SK-N-SH treated with all-trans-retinoic acid at 6 μM for 48 hours (cell line): ENCODE results near the gene MGAT5B.

ENCODE experiments used
- ATAC-seq: fragments of 200-7000 bp; cut with Tn5 transposase; 3 replicates; pipeline ENCODE4 v1.9.1; 2020; ENCODE audit warnings: mild to moderate bottlenecking, moderate library complexity
- CSRNP3 ChIP-seq: fragments of 250-450 bp; sonication (Bioruptor Pico); IDR thresholded peaks from 2 replicates; pipeline ENCODE4 v1.5.1; 2021; ENCODE audit warnings: mild to moderate bottlenecking, moderate library complexity
- ISL1 ChIP-seq: fragments of 250-450 bp; sonication (Bioruptor Pico); IDR thresholded peaks from 2 replicates; pipeline ENCODE4 v2.1.2; 2022; ENCODE audit warnings: mild to moderate bottlenecking, moderate library complexity
- POU6F1 ChIP-seq: fragments of 250-450 bp; sonication (Bioruptor Pico); IDR thresholded peaks from 2 replicates; pipeline ENCODE4 v1.8.0; 2021; ENCODE audit warnings: low read depth, mild to moderate bottlenecking, moderate library complexity, borderline replicate concordance
- PPARA ChIP-seq: fragments of 250-450 bp; sonication (Bioruptor Pico); IDR thresholded peaks from 2 replicates; pipeline ENCODE4 v1.5.0; 2020; ENCODE audit warnings: mild to moderate bottlenecking, borderline replicate concordance
- SNAI2 ChIP-seq: fragments of 250-450 bp; sonication (Bioruptor Pico); IDR thresholded peaks from 2 replicates; pipeline ENCODE4 v1.5.0; 2020; ENCODE audit warnings: mild to moderate bottlenecking, moderate library complexity
- TOX ChIP-seq: fragments of 250-450 bp; sonication (Bioruptor Pico); IDR thresholded peaks from 2 replicates; pipeline ENCODE4 v1.8.0; 2021; ENCODE audit warnings: mild to moderate bottlenecking, moderate library complexity, borderline replicate concordance
- ZC3H10 ChIP-seq: fragments of 250-450 bp; sonication (Bioruptor Pico); IDR thresholded peaks from 2 replicates; pipeline ENCODE4 v1.5.1; 2021; ENCODE audit warnings: mild to moderate bottlenecking, moderate library complexity
- ZFP3 ChIP-seq: fragments of 250-450 bp; sonication (Bioruptor Pico); IDR thresholded peaks from 2 replicates; pipeline ENCODE4 v1.5.0; 2020; ENCODE audit warnings: mild to moderate bottlenecking, moderate library complexity
- ZFP30 ChIP-seq: fragments of 450-650 bp; formaldehyde crosslinking; IDR thresholded peaks from 2 replicates; pipeline ENCODE4 v1.5.0; 2022; ENCODE audit warnings: mild to moderate bottlenecking, moderate library complexity
- ZNF565 ChIP-seq: fragments of 450-650 bp; formaldehyde crosslinking; conservative IDR thresholded peaks from 2 replicates; pipeline ENCODE4 v1.5.0; 2020; ENCODE audit warnings: low read depth, mild to moderate bottlenecking, moderate library complexity
- ZNF70 ChIP-seq: fragments of 450-650 bp; formaldehyde crosslinking; IDR thresholded peaks from 2 replicates; pipeline ENCODE4 v1.5.0; 2020; ENCODE audit warnings: mild to moderate bottlenecking, moderate library complexity
- ZNF8 ChIP-seq: fragments of 450-650 bp; formaldehyde crosslinking; IDR thresholded peaks from 2 replicates; pipeline ENCODE4 v1.5.0; 2020; ENCODE audit warnings: mild to moderate bottlenecking, moderate library complexity
- TF ChIP-seq, protein P1 (sequence below): fragments of 250-450 bp; sonication (Bioruptor Pico); IDR thresholded peaks from 2 replicates; pipeline ENCODE4 v1.8.0; 2020; ENCODE audit warnings: mild to moderate bottlenecking, moderate library complexity, borderline replicate concordance
- TF ChIP-seq, protein P2 (sequence below): fragments of 250-450 bp; sonication (Bioruptor Pico); IDR thresholded peaks from 2 replicates; pipeline ENCODE4 v1.5.0; 2020; ENCODE audit warnings: mild to moderate bottlenecking, moderate library complexity

The MGAT5B gene

DNA sequence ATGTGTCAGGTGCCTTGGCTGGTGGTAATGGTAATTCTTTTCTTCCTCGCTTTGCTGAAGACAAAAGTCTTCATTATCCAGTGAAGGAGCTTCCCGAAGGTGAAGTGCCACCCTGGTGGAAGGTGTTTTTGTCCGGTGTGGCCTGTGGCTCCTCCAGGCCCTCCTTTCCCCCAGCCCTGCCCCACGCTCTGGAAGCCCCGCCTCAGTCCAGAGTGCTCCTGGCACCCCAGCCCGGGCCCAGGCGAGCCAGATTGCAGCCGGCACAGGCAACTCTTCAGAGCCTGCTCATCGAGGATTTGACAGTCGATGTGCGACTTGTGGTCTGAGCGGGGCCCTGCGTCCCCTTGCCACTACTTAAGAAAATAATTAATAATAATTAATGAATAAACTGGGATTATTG is 93.7 kb downstream of the MGAT5B start:
- TF ChIP-seq ZFP30 (CRISPR knock-in tag): no peak
- TF ChIP-seq ZNF565 (CRISPR knock-in tag): no peak
- no peak for TF ChIP-seq TOX (CRISPR knock-in tag)
- no peak for TF ChIP-seq SNAI2 (CRISPR knock-in tag)
- TF ChIP-seq ISL1 (CRISPR knock-in tag): no peak
- no peak for TF ChIP-seq ZC3H10 (CRISPR knock-in tag)
- TF ChIP-seq, protein P1, sequence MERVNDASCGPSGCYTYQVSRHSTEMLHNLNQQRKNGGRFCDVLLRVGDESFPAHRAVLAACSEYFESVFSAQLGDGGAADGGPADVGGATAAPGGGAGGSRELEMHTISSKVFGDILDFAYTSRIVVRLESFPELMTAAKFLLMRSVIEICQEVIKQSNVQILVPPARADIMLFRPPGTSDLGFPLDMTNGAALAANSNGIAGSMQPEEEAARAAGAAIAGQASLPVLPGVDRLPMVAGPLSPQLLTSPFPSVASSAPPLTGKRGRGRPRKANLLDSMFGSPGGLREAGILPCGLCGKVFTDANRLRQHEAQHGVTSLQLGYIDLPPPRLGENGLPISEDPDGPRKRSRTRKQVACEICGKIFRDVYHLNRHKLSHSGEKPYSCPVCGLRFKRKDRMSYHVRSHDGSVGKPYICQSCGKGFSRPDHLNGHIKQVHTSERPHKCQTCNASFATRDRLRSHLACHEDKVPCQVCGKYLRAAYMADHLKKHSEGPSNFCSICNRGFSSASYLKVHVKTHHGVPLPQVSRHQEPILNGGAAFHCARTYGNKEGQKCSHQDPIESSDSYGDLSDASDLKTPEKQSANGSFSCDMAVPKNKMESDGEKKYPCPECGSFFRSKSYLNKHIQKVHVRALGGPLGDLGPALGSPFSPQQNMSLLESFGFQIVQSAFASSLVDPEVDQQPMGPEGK (CRISPR knock-in tag): no peak
- TF ChIP-seq ZFP3: no peak
- TF ChIP-seq POU6F1 (CRISPR knock-in tag): no peak
- ATAC-seq: no peak

DNA sequence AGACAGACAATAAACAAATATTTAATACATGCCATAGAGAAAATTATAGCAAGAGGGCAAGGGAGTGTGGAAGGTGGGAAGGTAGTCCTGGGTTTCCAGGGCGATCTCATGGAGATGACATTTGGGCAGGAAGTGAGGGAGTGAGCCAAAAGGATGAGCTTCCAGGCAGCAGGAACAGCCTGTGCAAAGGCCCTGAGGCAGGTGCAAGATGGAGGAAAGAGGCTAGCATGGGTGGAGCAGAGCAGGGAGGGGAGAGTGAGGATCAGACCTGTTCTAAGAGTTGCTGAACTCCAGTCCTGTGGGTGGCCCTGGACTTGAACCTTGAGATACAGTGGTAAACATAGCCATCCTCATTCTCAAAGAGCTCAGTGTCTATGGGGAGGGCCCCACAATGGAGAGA is 94.7 kb downstream of the MGAT5B start:
- TF ChIP-seq ZNF8 (no peak), ISL1 (CRISPR knock-in tag) (no peak), PPARA (no peak)
- ATAC-seq: no peak

GRCh38 chr17:76966016-76966415 is 97.8 kb downstream of the MGAT5B start:
- no peak for ATAC-seq
- TF ChIP-seq POU6F1 (CRISPR knock-in tag) (no peak), ZNF70 (CRISPR knock-in tag) (no peak)
- TF ChIP-seq, all 23 proteins: peak for 0

DNA sequence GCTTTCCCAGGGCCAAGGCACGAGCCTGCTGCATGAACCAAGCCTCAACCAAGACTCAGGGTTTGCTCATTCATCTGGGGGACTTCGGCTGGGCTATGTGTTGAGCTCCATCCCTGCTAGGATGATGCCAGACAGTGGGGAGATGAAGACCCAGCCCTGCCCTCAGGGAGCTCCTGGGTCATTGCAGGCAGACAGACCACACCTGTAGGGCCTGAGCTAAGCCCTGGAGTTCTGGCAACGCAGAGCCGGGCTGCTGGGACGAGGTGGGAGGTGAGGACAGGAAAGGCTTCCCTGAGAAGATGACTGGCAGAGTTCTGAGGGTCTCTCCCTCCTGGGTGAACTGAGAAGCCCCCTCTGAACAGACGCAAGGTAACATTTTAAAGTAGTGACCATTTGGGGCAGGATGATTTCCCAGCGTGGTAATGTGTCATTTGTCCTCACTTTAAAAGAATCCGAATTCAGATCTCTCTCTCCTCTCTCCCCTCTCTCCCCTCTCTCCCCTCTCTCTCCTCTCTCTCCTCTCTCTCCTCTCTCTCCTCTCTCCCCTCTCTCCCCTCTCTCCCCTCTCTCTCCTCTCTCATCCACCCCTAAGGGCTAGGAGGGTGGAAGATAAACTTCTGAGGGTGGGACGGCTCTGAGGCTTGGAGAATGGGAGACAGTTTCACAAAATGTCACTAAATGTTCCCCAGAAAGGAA is 98.4 kb downstream of the MGAT5B start:
- ATAC-seq: no peak
- TF ChIP-seq, protein P2, sequence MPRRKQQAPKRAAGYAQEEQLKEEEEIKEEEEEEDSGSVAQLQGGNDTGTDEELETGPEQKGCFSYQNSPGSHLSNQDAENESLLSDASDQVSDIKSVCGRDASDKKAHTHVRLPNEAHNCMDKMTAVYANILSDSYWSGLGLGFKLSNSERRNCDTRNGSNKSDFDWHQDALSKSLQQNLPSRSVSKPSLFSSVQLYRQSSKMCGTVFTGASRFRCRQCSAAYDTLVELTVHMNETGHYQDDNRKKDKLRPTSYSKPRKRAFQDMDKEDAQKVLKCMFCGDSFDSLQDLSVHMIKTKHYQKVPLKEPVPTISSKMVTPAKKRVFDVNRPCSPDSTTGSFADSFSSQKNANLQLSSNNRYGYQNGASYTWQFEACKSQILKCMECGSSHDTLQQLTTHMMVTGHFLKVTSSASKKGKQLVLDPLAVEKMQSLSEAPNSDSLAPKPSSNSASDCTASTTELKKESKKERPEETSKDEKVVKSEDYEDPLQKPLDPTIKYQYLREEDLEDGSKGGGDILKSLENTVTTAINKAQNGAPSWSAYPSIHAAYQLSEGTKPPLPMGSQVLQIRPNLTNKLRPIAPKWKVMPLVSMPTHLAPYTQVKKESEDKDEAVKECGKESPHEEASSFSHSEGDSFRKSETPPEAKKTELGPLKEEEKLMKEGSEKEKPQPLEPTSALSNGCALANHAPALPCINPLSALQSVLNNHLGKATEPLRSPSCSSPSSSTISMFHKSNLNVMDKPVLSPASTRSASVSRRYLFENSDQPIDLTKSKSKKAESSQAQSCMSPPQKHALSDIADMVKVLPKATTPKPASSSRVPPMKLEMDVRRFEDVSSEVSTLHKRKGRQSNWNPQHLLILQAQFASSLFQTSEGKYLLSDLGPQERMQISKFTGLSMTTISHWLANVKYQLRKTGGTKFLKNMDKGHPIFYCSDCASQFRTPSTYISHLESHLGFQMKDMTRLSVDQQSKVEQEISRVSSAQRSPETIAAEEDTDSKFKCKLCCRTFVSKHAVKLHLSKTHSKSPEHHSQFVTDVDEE (CRISPR knock-in tag): no peak
- TF ChIP-seq ZFP3 (no peak), SNAI2 (CRISPR knock-in tag) (no peak), ISL1 (CRISPR knock-in tag) (no peak)

DNA sequence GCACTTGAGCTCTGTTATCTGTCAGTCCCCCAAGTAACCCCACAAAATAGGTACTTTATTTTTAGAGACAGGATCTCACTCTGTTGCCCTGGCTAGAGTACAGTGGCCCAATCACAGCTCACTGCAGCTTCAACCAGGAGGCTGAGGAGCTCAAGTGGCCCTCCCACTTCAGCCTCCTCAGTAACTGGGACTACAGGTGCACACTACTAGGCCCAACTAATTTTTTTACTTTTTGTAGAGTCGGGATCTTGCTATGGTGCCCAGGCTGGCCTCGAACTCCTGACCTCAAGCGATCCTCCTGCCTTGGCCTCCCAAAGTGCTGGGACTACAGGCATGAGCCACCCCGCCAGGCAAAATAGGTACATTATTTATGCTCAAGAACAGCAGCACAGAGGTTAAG is 99.6 kb downstream of the MGAT5B start:
- ATAC-seq: no peak
- TF ChIP-seq CSRNP3 (CRISPR knock-in tag) (no peak), ZFP30 (CRISPR knock-in tag) (no peak), SNAI2 (CRISPR knock-in tag) (no peak)
